Measurements from ENCODE around the gene TMEM151B. TPM values are rescaled to one million over a fixed set of nuclear protein-coding genes. Genes with fewer than 3 reads are reported as not detected.

TMEM151B gene
- total and polyA plus RNA-seq, 9 of the 15 experiments (the other 6 are each of a cell fraction or from before 2014, with no cell fraction given) = not detected

DNA sequence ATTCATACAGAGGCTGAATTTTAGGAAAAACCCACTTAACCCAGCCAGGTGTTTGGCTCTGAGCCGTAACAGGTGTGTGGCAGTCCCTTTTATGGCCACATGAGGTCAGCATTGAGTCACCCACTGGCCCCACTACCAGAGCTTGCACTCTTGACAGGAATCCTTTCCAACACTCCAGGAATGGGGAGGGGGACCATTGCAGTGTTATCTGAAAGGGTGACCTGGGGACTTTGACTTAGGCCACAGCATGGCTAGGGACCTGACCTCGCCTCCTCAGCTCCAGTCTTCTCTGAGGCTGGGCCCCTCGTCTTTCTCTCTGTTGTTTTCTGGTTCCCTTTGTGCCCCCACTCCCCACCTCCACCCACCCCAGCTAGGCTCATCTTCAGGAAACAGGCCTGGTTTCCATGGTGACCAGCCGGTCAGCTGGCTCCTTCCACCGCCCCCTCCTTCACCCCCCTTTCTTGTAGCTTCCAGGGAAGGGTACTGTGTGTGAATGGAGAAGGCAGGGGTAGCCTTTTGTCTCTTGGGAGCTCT is 2.1 kb upstream of the TMEM151B start (continued):
- TF ChIP-seq BRD9 (IDR thresholded peaks at IDR 0.05; ENCODE audit: low read depth, partially characterized antibody) (no peak), KLF13 (tag; IDR thresholded peaks at IDR 0.05; ENCODE audit: borderline replicate concordance, low read depth) (no peak), NR2C2 (CRISPR knock-in tag; IDR thresholded peaks at IDR 0.05) (peak; percentile 22; the same call in 1 of the 2 replicates), NR2C2 (tag; IDR thresholded peaks at IDR 0.05) (no peak), ZNF76 (CRISPR knock-in tag; IDR thresholded peaks at IDR 0.05; ENCODE audit: borderline replicate concordance) (no peak), RUNX1 (IDR thresholded peaks at IDR 0.05; ENCODE audit: low read depth) (no peak), CAMTA2 (CRISPR knock-in tag; conservative IDR thresholded peaks at IDR 0.05) (no peak), KDM4B (IDR thresholded peaks at IDR 0.05; ENCODE audit: borderline replicate concordance in 2 of 2, low read depth in 1 of 2) (no peak), TCFL5 (CRISPR knock-in tag; conservative IDR thresholded peaks at IDR 0.05) (no peak), ZNF436 (CRISPR knock-in tag; IDR thresholded peaks at IDR 0.05) (no peak), ASH1L (IDR thresholded peaks at IDR 0.05; ENCODE audit: borderline replicate concordance, low read depth, partially characterized antibody) (no peak), MTA3 (IDR thresholded peaks at IDR 0.05; ENCODE audit: borderline replicate concordance) (no peak), RFX1 (IDR thresholded peaks at IDR 0.05) (no peak), CXXC5 (CRISPR knock-in tag; IDR thresholded peaks at IDR 0.05) (no peak), EZH2 (IDR thresholded peaks at IDR 0.05; ENCODE audit: borderline replicate concordance, low read depth, low read length) (no peak), POU5F1 (IDR thresholded peaks at IDR 0.05; ENCODE audit: borderline replicate concordance, low read depth, low read length, partially characterized antibody) (no peak), ZNF408 (CRISPR knock-in tag; IDR thresholded peaks at IDR 0.05; ENCODE audit: low read depth) (no peak), KLF1 (tag; IDR thresholded peaks at IDR 0.05) (no peak), SMARCB1 (IDR thresholded peaks at IDR 0.05; ENCODE audit: insufficient read length, low read depth) (no peak), SNIP1 (IDR thresholded peaks at IDR 0.05; ENCODE audit: low read depth) (no peak)
- TF ChIP-seq, protein P1, sequence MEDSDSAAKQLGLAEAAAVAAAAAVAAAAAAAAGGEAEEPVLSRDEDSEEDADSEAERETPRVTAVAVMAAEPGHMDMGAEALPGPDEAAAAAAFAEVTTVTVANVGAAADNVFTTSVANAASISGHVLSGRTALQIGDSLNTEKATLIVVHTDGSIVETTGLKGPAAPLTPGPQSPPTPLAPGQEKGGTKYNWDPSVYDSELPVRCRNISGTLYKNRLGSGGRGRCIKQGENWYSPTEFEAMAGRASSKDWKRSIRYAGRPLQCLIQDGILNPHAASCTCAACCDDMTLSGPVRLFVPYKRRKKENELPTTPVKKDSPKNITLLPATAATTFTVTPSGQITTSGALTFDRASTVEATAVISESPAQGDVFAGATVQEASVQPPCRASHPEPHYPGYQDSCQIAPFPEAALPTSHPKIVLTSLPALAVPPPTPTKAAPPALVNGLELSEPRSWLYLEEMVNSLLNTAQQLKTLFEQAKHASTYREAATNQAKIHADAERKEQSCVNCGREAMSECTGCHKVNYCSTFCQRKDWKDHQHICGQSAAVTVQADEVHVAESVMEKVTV (CRISPR knock-in tag; IDR thresholded peaks at IDR 0.05) = peak; percentile 72
- TF ChIP-seq, protein P2, sequence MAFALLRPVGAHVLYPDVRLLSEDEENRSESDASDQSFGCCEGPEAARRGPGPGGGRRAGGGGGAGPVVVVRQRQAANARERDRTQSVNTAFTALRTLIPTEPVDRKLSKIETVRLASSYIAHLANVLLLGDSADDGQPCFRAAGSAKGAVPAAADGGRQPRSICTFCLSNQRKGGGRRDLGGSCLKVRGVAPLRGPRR (CRISPR knock-in tag; IDR thresholded peaks at IDR 0.05) = no peak
- TF ChIP-seq, protein P3, sequence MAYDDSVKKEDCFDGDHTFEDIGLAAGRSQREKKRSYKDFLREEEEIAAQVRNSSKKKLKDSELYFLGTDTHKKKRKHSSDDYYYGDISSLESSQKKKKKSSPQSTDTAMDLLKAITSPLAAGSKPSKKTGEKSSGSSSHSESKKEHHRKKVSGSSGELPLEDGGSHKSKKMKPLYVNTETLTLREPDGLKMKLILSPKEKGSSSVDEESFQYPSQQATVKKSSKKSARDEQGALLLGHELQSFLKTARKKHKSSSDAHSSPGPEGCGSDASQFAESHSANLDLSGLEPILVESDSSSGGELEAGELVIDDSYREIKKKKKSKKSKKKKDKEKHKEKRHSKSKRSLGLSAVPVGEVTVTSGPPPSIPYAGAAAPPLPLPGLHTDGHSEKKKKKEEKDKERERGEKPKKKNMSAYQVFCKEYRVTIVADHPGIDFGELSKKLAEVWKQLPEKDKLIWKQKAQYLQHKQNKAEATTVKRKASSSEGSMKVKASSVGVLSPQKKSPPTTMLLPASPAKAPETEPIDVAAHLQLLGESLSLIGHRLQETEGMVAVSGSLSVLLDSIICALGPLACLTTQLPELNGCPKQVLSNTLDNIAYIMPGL (CRISPR knock-in tag; IDR thresholded peaks at IDR 0.05) = no peak
- TF ChIP-seq, protein P4, sequence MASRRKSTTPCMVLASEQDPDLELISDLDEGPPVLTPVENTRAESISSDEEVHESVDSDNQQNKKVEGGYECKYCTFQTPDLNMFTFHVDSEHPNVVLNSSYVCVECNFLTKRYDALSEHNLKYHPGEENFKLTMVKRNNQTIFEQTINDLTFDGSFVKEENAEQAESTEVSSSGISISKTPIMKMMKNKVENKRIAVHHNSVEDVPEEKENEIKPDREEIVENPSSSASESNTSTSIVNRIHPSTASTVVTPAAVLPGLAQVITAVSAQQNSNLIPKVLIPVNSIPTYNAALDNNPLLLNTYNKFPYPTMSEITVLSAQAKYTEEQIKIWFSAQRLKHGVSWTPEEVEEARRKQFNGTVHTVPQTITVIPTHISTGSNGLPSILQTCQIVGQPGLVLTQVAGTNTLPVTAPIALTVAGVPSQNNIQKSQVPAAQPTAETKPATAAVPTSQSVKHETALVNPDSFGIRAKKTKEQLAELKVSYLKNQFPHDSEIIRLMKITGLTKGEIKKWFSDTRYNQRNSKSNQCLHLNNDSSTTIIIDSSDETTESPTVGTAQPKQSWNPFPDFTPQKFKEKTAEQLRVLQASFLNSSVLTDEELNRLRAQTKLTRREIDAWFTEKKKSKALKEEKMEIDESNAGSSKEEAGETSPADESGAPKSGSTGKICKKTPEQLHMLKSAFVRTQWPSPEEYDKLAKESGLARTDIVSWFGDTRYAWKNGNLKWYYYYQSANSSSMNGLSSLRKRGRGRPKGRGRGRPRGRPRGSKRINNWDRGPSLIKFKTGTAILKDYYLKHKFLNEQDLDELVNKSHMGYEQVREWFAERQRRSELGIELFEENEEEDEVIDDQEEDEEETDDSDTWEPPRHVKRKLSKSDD (conservative IDR thresholded peaks at IDR 0.05; ENCODE audit: low read length) = no peak

All from K562 (cell line).